ENCODE measurements around the gene HES5.

- TF ChIP-seq, protein P1, sequence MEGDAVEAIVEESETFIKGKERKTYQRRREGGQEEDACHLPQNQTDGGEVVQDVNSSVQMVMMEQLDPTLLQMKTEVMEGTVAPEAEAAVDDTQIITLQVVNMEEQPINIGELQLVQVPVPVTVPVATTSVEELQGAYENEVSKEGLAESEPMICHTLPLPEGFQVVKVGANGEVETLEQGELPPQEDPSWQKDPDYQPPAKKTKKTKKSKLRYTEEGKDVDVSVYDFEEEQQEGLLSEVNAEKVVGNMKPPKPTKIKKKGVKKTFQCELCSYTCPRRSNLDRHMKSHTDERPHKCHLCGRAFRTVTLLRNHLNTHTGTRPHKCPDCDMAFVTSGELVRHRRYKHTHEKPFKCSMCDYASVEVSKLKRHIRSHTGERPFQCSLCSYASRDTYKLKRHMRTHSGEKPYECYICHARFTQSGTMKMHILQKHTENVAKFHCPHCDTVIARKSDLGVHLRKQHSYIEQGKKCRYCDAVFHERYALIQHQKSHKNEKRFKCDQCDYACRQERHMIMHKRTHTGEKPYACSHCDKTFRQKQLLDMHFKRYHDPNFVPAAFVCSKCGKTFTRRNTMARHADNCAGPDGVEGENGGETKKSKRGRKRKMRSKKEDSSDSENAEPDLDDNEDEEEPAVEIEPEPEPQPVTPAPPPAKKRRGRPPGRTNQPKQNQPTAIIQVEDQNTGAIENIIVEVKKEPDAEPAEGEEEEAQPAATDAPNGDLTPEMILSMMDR (conservative IDR thresholded peaks at IDR 0.05 in 1 of 2, IDR thresholded peaks at IDR 0.05 in 1 of 2; ENCODE audit: low read depth in 1 of 2, low read length in 2 of 2), result no peak
- no peak for TF ChIP-seq EZH2 (IDR thresholded peaks at IDR 0.05; ENCODE audit: low read length, missing control alignments)
Observed at GRCh38 chr1:2489615-2490014, 40.4 kb downstream of the HES5 start.

Measured in fibroblast of lung (primary cell).